IMR-90 (cell line): ENCODE data around the gene CUX1. TPM values are rescaled to one million over a fixed set of nuclear protein-coding genes. Genes with fewer than 3 reads are reported as not detected.

ENCODE experiments used
- ATAC-seq: fragments of 200-7000 bp; cut with Tn5 transposase; 2 replicates; pipeline ENCODE4 v1.9.1; 2020; ENCODE audit warnings: low read depth, mild to moderate bottlenecking, moderate library complexity
- BruUV-seq: library from RNA; stranded (reverse); fragments of 400-500 nt; replicated peaks from 2 replicates; lab custom pipeline; 2021; lab: Mats Ljungman, UMichigan
- CTCF ChIA-PET: fragments of 300-600 bp; formaldehyde crosslinking; extraction: SDS; loops from one replicate; lab custom pipeline; 2021; ENCODE audit warnings: antibody characterized with exemption; lab: Yijun Ruan, JAX
- POLR2A ChIA-PET: fragments of 300-600 bp; sonication (Branson Sonifier 250); formaldehyde crosslinking; loops from one replicate; lab custom pipeline; 2022; ENCODE audit warnings: antibody characterized with exemption; ENCODE audit not compliant: unreplicated experiment; lab: Charles Lee
- DNase-seq: peaks from one replicate; pipeline ENCODE4 v3.0.0; 2013
- H2AFZ ChIP-seq: replicated peaks from 2 replicates; pipeline ENCODE3; 2013; ENCODE audit warnings: low read length, mild to moderate bottlenecking; ENCODE audit not compliant: poor library complexity
- H2AK5ac ChIP-seq: 2 replicates; pipeline ENCODE4 v1.6.1; 2013; ENCODE audit warnings: low read depth, low read length, inconsistent platforms
- H2AK9ac ChIP-seq: replicated peaks from 2 replicates; pipeline ENCODE3; 2013; ENCODE audit warnings: mild to moderate bottlenecking, low read depth, low read length, moderate library complexity; ENCODE audit not compliant: poor library complexity
- H2BK120ac ChIP-seq: 2 replicates; pipeline ENCODE4 v1.6.1; 2013; ENCODE audit warnings: low read depth, low read length, inconsistent platforms
- H2BK15ac ChIP-seq: 3 replicates; pipeline ENCODE4 v1.6.1; 2013; ENCODE audit warnings: low read depth, low read length, inconsistent platforms
- H2BK20ac ChIP-seq: 2 replicates; pipeline ENCODE4 v1.6.1; 2013; ENCODE audit warnings: low read depth, mild to moderate bottlenecking, inconsistent platforms, low read length, moderate library complexity
- H2BK5ac ChIP-seq: 2 replicates; pipeline ENCODE4 v1.6.1; 2013; ENCODE audit warnings: mild to moderate bottlenecking, low read depth, low read length, inconsistent platforms; ENCODE audit not compliant: poor library complexity, severe bottlenecking
- H3K14ac ChIP-seq: replicated peaks from 2 replicates; pipeline ENCODE4 v1.6.1; 2013; ENCODE audit warnings: low read depth, low read length, inconsistent platforms
- H3K18ac ChIP-seq: 2 replicates; pipeline ENCODE4 v1.6.1; 2013; ENCODE audit warnings: low read depth, low read length, control low read depth
- H3K23ac ChIP-seq: 2 replicates; pipeline ENCODE4 v1.6.1; 2013; ENCODE audit warnings: low read depth, low read length, inconsistent platforms
- H3K27ac ChIP-seq: 2 replicates; pipeline ENCODE4 v1.5.1; 2013; ENCODE audit warnings: mild to moderate bottlenecking, control low read depth, low read length; ENCODE audit not compliant: insufficient read depth
- H3K27me3 ChIP-seq: 2 replicates; pipeline ENCODE4 v1.6.1; 2013; ENCODE audit warnings: low read length; ENCODE audit not compliant: control insufficient read depth, insufficient read depth
- H3K36me3 ChIP-seq: 2 replicates; pipeline ENCODE4 v1.6.1; 2013; ENCODE audit warnings: low read length, mixed read lengths; ENCODE audit not compliant: control insufficient read depth, insufficient read depth
- H3K4ac ChIP-seq: 2 replicates; pipeline ENCODE4 v1.6.1; 2013; ENCODE audit warnings: low read depth, low read length, inconsistent platforms
- H3K4me1 ChIP-seq: 2 replicates; pipeline ENCODE4 v1.6.1; 2013; ENCODE audit warnings: low read length, mixed read lengths; ENCODE audit not compliant: control insufficient read depth, insufficient read depth
- H3K4me2 ChIP-seq: 2 replicates; pipeline ENCODE4 v1.6.1; 2013; ENCODE audit warnings: low read depth, mild to moderate bottlenecking, control low read depth, low read length, moderate library complexity
- H3K4me3 ChIP-seq: 2 replicates; pipeline ENCODE4 v1.5.1; 2013; ENCODE audit warnings: low read depth, mild to moderate bottlenecking, control low read depth, low read length, moderate library complexity; ENCODE audit not compliant: insufficient read depth
- H3K56ac ChIP-seq: 2 replicates; pipeline ENCODE4 v1.6.1; 2013; ENCODE audit warnings: low read length, inconsistent platforms; ENCODE audit not compliant: insufficient read depth; ENCODE audit errors: extremely low read depth
- H3K79me1 ChIP-seq, 2 experiments: 2 replicates each; pipeline ENCODE4 v1.6.1; 2013; ENCODE audit warnings: low read length in 2 of 2, inconsistent platforms in 1 of 2, low read depth in 1 of 2
- H3K9ac ChIP-seq: 2 replicates; pipeline ENCODE4 v1.6.1; 2013; ENCODE audit warnings: low read depth, low read length, control low read depth
- H3K9me1 ChIP-seq: 2 replicates; pipeline ENCODE4 v1.6.1; 2013; ENCODE audit warnings: low read length, inconsistent platforms; ENCODE audit not compliant: insufficient read depth
- H3K9me3 ChIP-seq: 2 replicates; pipeline ENCODE4 v1.6.1; 2013; ENCODE audit warnings: low read length; ENCODE audit not compliant: control insufficient read depth, insufficient read depth
- H4K20me1 ChIP-seq: 2 replicates; pipeline ENCODE4 v1.6.1; 2013; ENCODE audit warnings: low read length, inconsistent platforms; ENCODE audit not compliant: insufficient read depth
- H4K5ac ChIP-seq: 2 replicates; pipeline ENCODE4 v1.6.1; 2013; ENCODE audit warnings: mild to moderate bottlenecking, low read depth, low read length, control low read depth
- H4K8ac ChIP-seq, 2 experiments: 2 replicates each; pipeline ENCODE4 v1.6.1; 2013; ENCODE audit warnings: low read depth in 2 of 2, low read length in 2 of 2, control low read depth in 1 of 2, inconsistent platforms in 1 of 2
- H4K91ac ChIP-seq: 2 replicates; pipeline ENCODE4 v1.6.1; 2013; ENCODE audit warnings: low read depth, low read length, inconsistent platforms; ENCODE audit not compliant: insufficient read depth
- BHLHE40 ChIP-seq: fragments of 150-350 bp; IDR thresholded peaks from 2 replicates; pipeline ENCODE4 v1.6.1; 2016; ENCODE audit warnings: mild to moderate bottlenecking, low read depth, low read length
- CEBPB ChIP-seq: IDR thresholded peaks from 2 replicates; pipeline ENCODE4 v1.6.1; 2012; ENCODE audit warnings: low read depth, low read length, improper control_type of control experiment
- CHD1 ChIP-seq: IDR thresholded peaks from 2 replicates; pipeline ENCODE4 v1.6.1; 2012; ENCODE audit warnings: low read depth, low read length, improper control_type of control experiment
- ELK1 ChIP-seq: fragments of 150-350 bp; IDR thresholded peaks from 2 replicates; pipeline ENCODE4 v1.6.1; 2016; ENCODE audit warnings: low read depth, mild to moderate bottlenecking, low read length, moderate library complexity, borderline replicate concordance
- FOS ChIP-seq: fragments of 150-350 bp; IDR thresholded peaks from 2 replicates; pipeline ENCODE4 v1.6.1; 2016; ENCODE audit warnings: low read depth, low read length
- MAFK ChIP-seq: IDR thresholded peaks from 2 replicates; pipeline ENCODE4 v1.6.1; 2012; ENCODE audit warnings: low read depth, low read length, improper control_type of control experiment
- MAZ ChIP-seq: IDR thresholded peaks from 2 replicates; pipeline ENCODE4 v1.6.1; 2012; ENCODE audit warnings: low read depth, mild to moderate bottlenecking, low read length, improper control_type of control experiment, moderate library complexity, borderline replicate concordance
- MXI1 ChIP-seq: IDR thresholded peaks from 2 replicates; pipeline ENCODE4 v1.6.1; 2012; ENCODE audit warnings: low read depth, mild to moderate bottlenecking, low read length, moderate library complexity, borderline replicate concordance
- NFE2L2 ChIP-seq: fragments of 150-350 bp; IDR thresholded peaks from 2 replicates; pipeline ENCODE4 v1.6.1; 2016; ENCODE audit warnings: low read depth, mild to moderate bottlenecking, low read length
- POLR2A ChIP-seq: IDR thresholded peaks from 2 replicates; pipeline ENCODE4 v1.6.1; 2012; ENCODE audit warnings: mild to moderate bottlenecking, low read depth, low read length
- RAD21 ChIP-seq: IDR thresholded peaks from 2 replicates; pipeline ENCODE4 v1.6.1; 2012; ENCODE audit warnings: low read length, improper control_type of control experiment
- RCOR1 ChIP-seq: IDR thresholded peaks from 2 replicates; pipeline ENCODE4 v1.6.1; 2012; ENCODE audit warnings: mild to moderate bottlenecking, low read length, improper control_type of control experiment; ENCODE audit not compliant: insufficient replicate concordance
- RFX5 ChIP-seq: IDR thresholded peaks from 2 replicates; pipeline ENCODE4 v1.8.0; 2012; ENCODE audit warnings: low read depth, mild to moderate bottlenecking, low read length, moderate library complexity
- SMC3 ChIP-seq: fragments of 150-350 bp; IDR thresholded peaks from 2 replicates; pipeline ENCODE4 v1.6.1; 2016; ENCODE audit warnings: low read depth, mild to moderate bottlenecking, antibody characterized with exemption, low read length, moderate library complexity
- USF2 ChIP-seq: fragments of 150-350 bp; IDR thresholded peaks from 2 replicates; pipeline ENCODE4 v1.6.1; 2017; ENCODE audit warnings: mild to moderate bottlenecking, antibody characterized with exemption, low read length, low read depth
- WGBS, 2 experiments: methylation state at CpG; one replicate each; pipeline versions ENCODE4 v1.1.5 to v1.1.7; 2013; ENCODE audit warnings: missing lambda C conversion rate in 2 of 2; ENCODE audit not compliant: insufficient read length in 1 of 2; ENCODE audit errors: extremely low coverage in 2 of 2; 5-methylcytosine and 5-hydroxymethylcytosine counted together
- dilution Hi-C: fragments of 300-500 bp; cut with HindIII; formaldehyde crosslinking; loops from one replicate; pipeline ENCODE4 v1.14.3; 2018; ENCODE audit warnings: low sequenced_read_pairs; ENCODE audit not compliant: unreplicated experiment
- in situ Hi-C: fragments of 300-500 bp; cut with MboI; formaldehyde crosslinking; loops from 3 replicates; pipeline ENCODE4 v1.14.3; 2019; ENCODE audit warnings: low sequenced_read_pairs, inconsistent platforms, mixed read lengths
- intact Hi-C: fragments of 100-400 bp; cut with micrococcal nuclease; formaldehyde crosslinking; loops from 2 replicates; pipeline ENCODE4 v1.10.0; 2022
- polyA plus RNA-seq, 3 experiments: library from polyadenylated mRNA; depleted of rRNA; stranded (reverse); fragments of >200 nt; gene quantifications; 2 replicates each; pipeline ENCODE4 v1.2.3, GENCODE V29; 2012; ENCODE audit warnings: low replicate concordance in 1 of 3
- total RNA-seq: library from RNA; depleted of rRNA; stranded (reverse); fragments of >200 nt; gene quantifications from 2 replicates; pipeline ENCODE4 v1.2.3, GENCODE V29; 2012

Gene CUX1
- total and polyA plus RNA-seq, 2 of the 4 experiments (the other 2 are of a cell fraction): 19.7 to 46.4 TPM

- no peak overlapping the region for H2BK15ac ChIP-seq
- H3K18ac ChIP-seq: no peak overlapping the region
- H4K8ac ChIP-seq: no peak overlapping the region
- dilution Hi-C loops: no loop called here
- no peaks in the 10 kb centered on the region for H3K27me3 ChIP-seq
- H2AFZ ChIP-seq: no peak overlapping the region
- no peak overlapping the region for H3K4me2 ChIP-seq
- intact Hi-C loops: no loop called here
- 100% methylated on average over 2 of the region's 7 CpGs; no CpG with 5 or more reads in 1 of the 2 experiments for WGBS, 2 experiments
- H2AK9ac ChIP-seq: no peak overlapping the region
- peaks cover 1% of the 10 kb centered on the region for H3K36me3 ChIP-seq
- H3K9ac ChIP-seq: no peak overlapping the region
- H2BK120ac ChIP-seq: no peak overlapping the region
- H3K27ac ChIP-seq: no peak overlapping the region
- no peak overlapping the region for H2BK20ac ChIP-seq
- H3K56ac ChIP-seq: no peak overlapping the region
- POLR2A ChIA-PET: no interaction called here
- H3K14ac ChIP-seq: no peak overlapping the region
- H3K79me1 ChIP-seq: peaks cover 0 to 4% of the 10 kb centered on the region in 2 experiments; a peak in 1 of 4 replicates
- no peaks in the 10 kb centered on the region; the same call in 1 of the 2 replicates for H4K20me1 ChIP-seq
- CTCF ChIA-PET: no interaction called here
- no peaks in the 10 kb centered on the region for H3K9me1 ChIP-seq
- H4K91ac ChIP-seq: no peak overlapping the region
- no peak overlapping the region for H2AK5ac ChIP-seq
- BruUV-seq: no TSS peak
- H2BK5ac ChIP-seq: no peak overlapping the region
- H3K4me3 ChIP-seq: no peak overlapping the region
- H3K4me1 ChIP-seq: no peaks in the 10 kb centered on the region
- TF ChIP-seq MXI1 (no peak), MAFK (no peak), NFE2L2 (no peak), CEBPB (no peak), ELK1 (no peak), RAD21 (no peak), SMC3 (no peak), USF2 (no peak), RFX5 (no peak), BHLHE40 (no peak), MAZ (no peak), CHD1 (no peak), RCOR1 (no peak), POLR2A (no peak), FOS (no peak)
- no peaks in the 10 kb centered on the region for H3K9me3 ChIP-seq
- no peak for DNase-seq
- no peak overlapping the region for H4K5ac ChIP-seq
- ATAC-seq: no peak
- in situ Hi-C loops: loop anchor here (25.0 kb wide), 1 partner anchor 893 kb away; the partner anchor contains the start of gene COL26A1
- H3K23ac ChIP-seq: no peak overlapping the region
- no peak overlapping the region for H3K4ac ChIP-seq
Measured at GRCh38 chr7:102255501-102255900, 438.1 kb downstream of the CUX1 start.
